HEK293T (cell line): ENCODE results near the gene MYL5.

Experiments used
- BHLHE40 ChIP-seq: fragments of 450-650 bp; IDR thresholded peaks from 2 replicates; pipeline ENCODE4 v1.6.1; 2016; ENCODE audit warnings: mild to moderate bottlenecking, moderate library complexity, borderline replicate concordance
- HDGF ChIP-seq: fragments of 450-650 bp; IDR thresholded peaks from 2 replicates; pipeline ENCODE4 v1.6.1; 2017; ENCODE audit warnings: antibody characterized with exemption, borderline replicate concordance
- SP1 ChIP-seq: fragments of 450-650 bp; IDR thresholded peaks from 2 replicates; pipeline ENCODE4 v1.6.1; 2017

GRCh38 chr4:681736-682451, 7.6 kb downstream of the MYL5 start:
- TF ChIP-seq HDGF (no peak), SP1 (no peak), BHLHE40 (no peak)
